Thymus (tissue), 11 donors: Measurements from ENCODE around the gene GBF1. TPM values are rescaled to one million over a fixed set of nuclear protein-coding genes. Genes with fewer than 3 reads are reported as not detected.

Source experiments
- DNase-seq, 9 donors: peaks; one replicate each; pipeline ENCODE4 v3.0.0-alpha.2; 2013; ENCODE audit warnings: low spot score in 9 of 9, low read depth in 6 of 9, missing footprints in 1 of 9
- H3K27ac ChIP-seq, 2 donors: one replicate each; pipeline ENCODE4 v1.5.1; 2013; ENCODE audit warnings: control low read depth in 1 of 2, low read depth in 1 of 2, low read length in 1 of 2, mild to moderate bottlenecking in 1 of 2, moderate library complexity in 1 of 2
- H3K27me3 ChIP-seq, 2 donors: one replicate each; pipeline ENCODE4 v1.5.1; 2013; ENCODE audit warnings: low read length in 1 of 2; ENCODE audit not compliant: control insufficient read depth in 2 of 2, insufficient read depth in 1 of 2
- H3K36me3 ChIP-seq, 2 donors: one replicate each; pipeline ENCODE4 v1.5.1; 2013; ENCODE audit warnings: low read length in 1 of 2, mild to moderate bottlenecking in 1 of 2, moderate library complexity in 1 of 2; ENCODE audit not compliant: control insufficient read depth in 2 of 2, insufficient read depth in 2 of 2
- H3K4me1 ChIP-seq, 2 donors: one replicate each; pipeline ENCODE4 v1.5.1; 2013; ENCODE audit warnings: low read length in 2 of 2; ENCODE audit not compliant: control insufficient read depth in 2 of 2, insufficient read depth in 2 of 2
- H3K4me3 ChIP-seq, 2 donors: one replicate each; pipeline ENCODE4 v1.5.1; 2013; ENCODE audit warnings: low read length in 2 of 2, control low read depth in 1 of 2, mild to moderate bottlenecking in 1 of 2
- H3K9me3 ChIP-seq, 2 donors: one replicate each; pipeline ENCODE4 v1.5.1; 2013; ENCODE audit warnings: low read length in 1 of 2, mild to moderate bottlenecking in 1 of 2; ENCODE audit not compliant: control insufficient read depth in 2 of 2, insufficient read depth in 1 of 2
- WGBS: extraction: QIAGEN DNeasy Blood & Tissue Kit; methylation state at CpG from one replicate; pipeline ENCODE4 v1.1.7; 2013; 5-methylcytosine and 5-hydroxymethylcytosine counted together
- polyA plus RNA-seq: library from polyadenylated mRNA; stranded (reverse); fragments of 200-250 nt; gene quantifications from one replicate; pipeline ENCODE4 v1.2.3, GENCODE V29; 2013
- total RNA-seq: library from RNA; stranded (reverse); fragments of 120-200 nt; gene quantifications from one replicate; pipeline ENCODE4 v1.2.4, GENCODE V29; 2013
- donor health status: healthy.

The GBF1 gene
- total and polyA plus RNA-seq, 2 donors: 9.6 to 11.1 TPM

GRCh38 chr10:102230264-102230860 lies 15.0 kb upstream of the GBF1 start:
- WGBS: 4% methylated on average over 50 of the region's 50 CpGs
- Histone ChIP-seq H3K4me1 (peaks cover 19 to 28% of the 10 kb centered on the region in 2 donors), H3K4me3 (peak overlapping the region in 1 of 2 donors; percentile 44), H3K9me3 (peaks cover 0 to 17% of the 10 kb centered on the region in 2 donors), H3K36me3 (no peaks in the 10 kb centered on the region), H3K27me3 (peaks cover 65 to 98% of the 10 kb centered on the region in 2 donors), H3K27ac (no peak overlapping the region)
- DNase-seq: no peak

GRCh38 chr10:102230861-102231356 lies 14.4 kb upstream of the GBF1 start:
- Histone ChIP-seq H3K27me3 (peaks cover 61 to 100% of the 10 kb centered on the region in 2 donors), H3K27ac (no peak overlapping the region), H3K4me1 (peaks cover 19 to 25% of the 10 kb centered on the region in 2 donors), H3K9me3 (peaks cover 0 to 17% of the 10 kb centered on the region in 2 donors), H3K36me3 (no peaks in the 10 kb centered on the region), H3K4me3 (peak overlapping the region in 1 of 2 donors; percentile 44)
- 3% methylated on average over 52 of the region's 52 CpGs for WGBS
- peak in 2 of 9 donors; percentile 32 to 53 for DNase-seq

- Histone ChIP-seq H3K36me3 (no peaks in the 10 kb centered on the region), H3K27ac (no peak overlapping the region), H3K9me3 (peaks cover 0 to 11% of the 10 kb centered on the region in 2 donors), H3K4me1 (peaks cover 15 to 18% of the 10 kb centered on the region in 2 donors), H3K4me3 (peak overlapping the region in 1 of 2 donors; percentile 44), H3K27me3 (peaks cover 62 to 100% of the 10 kb centered on the region in 2 donors)
- WGBS: 14% methylated on average over 76 of the region's 76 CpGs
- DNase-seq: peak in 2 of 9 donors; percentile 61 to 62
Observed at GRCh38 chr10:102231357-102232318, 13.7 kb upstream of the GBF1 start.

- Histone ChIP-seq H3K27ac (no peak overlapping the region), H3K9me3 (peaks cover 0 to 8% of the 10 kb centered on the region in 2 donors), H3K27me3 (peaks cover 61 to 99% of the 10 kb centered on the region in 2 donors), H3K36me3 (no peaks in the 10 kb centered on the region), H3K4me1 (peaks cover 13 to 18% of the 10 kb centered on the region in 2 donors), H3K4me3 (no peak overlapping the region)
- 83% methylated on average over 1 of the region's 1 CpG for WGBS
- DNase-seq: no peak
Observed at GRCh38 chr10:102233997-102234396, 11.3 kb upstream of the GBF1 start.

GRCh38 chr10:102234888-102235597 lies 10.3 kb upstream of the GBF1 start:
- Histone ChIP-seq H3K27ac (no peak overlapping the region), H3K4me1 (peaks cover 13 to 15% of the 10 kb centered on the region in 2 donors), H3K27me3 (peaks cover 61 to 99% of the 10 kb centered on the region in 2 donors), H3K9me3 (peaks cover 0 to 4% of the 10 kb centered on the region in 2 donors), H3K4me3 (no peak overlapping the region), H3K36me3 (no peaks in the 10 kb centered on the region)
- 81% methylated on average over 12 of the region's 12 CpGs for WGBS
- DNase-seq: no peak

GRCh38 chr10:102235598-102235920 lies 9.8 kb upstream of the GBF1 start:
- Histone ChIP-seq H3K36me3 (no peaks in the 10 kb centered on the region), H3K9me3 (peaks cover 0 to 2% of the 10 kb centered on the region in 2 donors), H3K4me1 (peaks cover 9 to 11% of the 10 kb centered on the region in 2 donors), H3K27ac (no peak overlapping the region), H3K4me3 (no peak overlapping the region), H3K27me3 (peaks cover 61 to 99% of the 10 kb centered on the region in 2 donors)
- no peak for DNase-seq
- 97% methylated on average over 1 of the region's 1 CpG for WGBS

DNA sequence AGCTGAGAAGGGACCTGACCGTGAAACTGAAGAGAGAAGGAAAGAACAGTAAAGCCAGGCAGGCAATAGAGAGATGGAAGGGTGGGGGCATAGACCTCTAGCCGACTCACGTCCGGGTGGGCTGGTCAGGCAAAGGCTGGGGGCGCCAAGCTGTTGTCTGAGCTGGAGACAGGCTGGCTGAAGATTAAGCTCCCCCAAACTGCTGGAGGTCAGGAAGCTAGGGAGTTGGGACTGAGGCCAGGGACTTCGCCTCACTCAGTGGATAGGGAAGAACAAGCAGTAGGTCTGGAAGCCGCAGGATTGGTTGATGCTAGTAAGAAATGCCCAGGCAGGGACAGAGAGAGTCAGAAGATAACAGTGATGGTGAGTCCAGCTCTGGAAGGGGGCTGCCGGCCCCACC lies 9.3 kb upstream of the GBF1 start:
- Histone ChIP-seq H3K4me3 (no peak overlapping the region), H3K9me3 (peaks cover 0 to 6% of the 10 kb centered on the region in 2 donors), H3K4me1 (peaks cover 6 to 11% of the 10 kb centered on the region in 2 donors), H3K27me3 (peaks cover 61 to 99% of the 10 kb centered on the region in 2 donors), H3K27ac (no peak overlapping the region), H3K36me3 (no peaks in the 10 kb centered on the region)
- DNase-seq: no peak
- 84% methylated on average over 8 of the region's 8 CpGs for WGBS

GRCh38 chr10:102237711-102238252 lies 7.5 kb upstream of the GBF1 start:
- DNase-seq: no peak
- H3K36me3 ChIP-seq: no peaks in the 10 kb centered on the region
- H3K27me3 ChIP-seq: peaks cover 58 to 99% of the 10 kb centered on the region in 2 donors
- H3K4me1 ChIP-seq: peaks cover 0 to 17% of the 10 kb centered on the region in 2 donors
- 64% methylated on average over 4 of the region's 4 CpGs for WGBS
- H3K27ac ChIP-seq: no peak overlapping the region
- H3K4me3 ChIP-seq: no peak overlapping the region
- H3K9me3 ChIP-seq: peaks cover 5 to 12% of the 10 kb centered on the region in 2 donors
